Activated naive CD4-positive, alpha-beta T cell treated with anti-CD3 and anti-CD28 coated beads, Interleukin-2, amount 50 U/mL, for 16 hours (primary cell): ENCODE data around the gene ZNF385B.
A peak's percentile ranks its signal among the peaks of the same experiment; 100 is the strongest.

Experiments
- DNase-seq: peaks from one replicate; pipeline ENCODE4 v3.0.0-alpha.2; 2020

The ZNF385B gene

GRCh38 chr2:179429597-179429996 is 431.8 kb downstream of the ZNF385B start:
- DNase-seq: no peak

GRCh38 chr2:179429060-179429471 is 432.3 kb downstream of the ZNF385B start:
- no peak for DNase-seq

- no peak for DNase-seq
These were observed 432.8 kb downstream of the ZNF385B start for GRCh38 chr2:179428649-179429048.

DNA sequence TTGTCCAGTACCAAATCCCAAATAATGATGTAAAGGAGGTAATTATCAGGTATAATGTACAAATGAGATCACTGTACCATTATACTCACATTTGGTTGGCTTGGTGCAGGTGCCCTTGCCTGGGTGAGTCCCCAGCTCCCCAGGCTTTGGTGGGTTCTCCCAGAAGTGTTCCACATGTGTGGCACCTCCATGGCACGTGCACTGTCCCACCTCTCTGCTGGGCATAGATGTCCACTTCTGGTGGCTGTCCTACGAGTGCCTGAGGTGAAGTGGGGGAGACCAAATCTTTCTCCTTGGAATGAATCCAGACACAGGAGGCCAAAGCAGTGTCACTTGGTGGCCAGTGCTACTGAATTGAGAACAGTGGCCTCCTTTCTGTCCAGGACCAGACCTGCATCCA is 434.3 kb downstream of the ZNF385B start:
- DNase-seq: no peak

DNA sequence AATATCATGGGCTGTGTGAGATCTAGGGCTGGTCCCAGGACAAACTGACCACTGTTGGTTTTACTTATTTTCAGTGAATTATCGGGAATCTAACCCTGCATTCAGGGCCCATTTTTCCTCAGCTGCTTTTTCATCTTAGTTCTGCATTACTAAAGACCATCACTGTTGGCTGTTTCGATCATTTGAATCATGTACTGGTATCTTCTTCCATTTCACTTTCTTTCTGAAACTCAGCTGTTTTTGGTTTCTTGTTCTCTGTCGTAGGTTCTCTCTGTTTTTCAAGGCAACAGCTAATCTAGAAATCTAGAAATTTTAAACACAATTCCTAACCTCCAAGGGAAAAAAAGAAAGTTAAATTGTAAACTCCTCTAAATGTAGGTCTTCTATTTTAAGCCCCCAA is 436.8 kb downstream of the ZNF385B start:
- DNase-seq: no peak

DNA sequence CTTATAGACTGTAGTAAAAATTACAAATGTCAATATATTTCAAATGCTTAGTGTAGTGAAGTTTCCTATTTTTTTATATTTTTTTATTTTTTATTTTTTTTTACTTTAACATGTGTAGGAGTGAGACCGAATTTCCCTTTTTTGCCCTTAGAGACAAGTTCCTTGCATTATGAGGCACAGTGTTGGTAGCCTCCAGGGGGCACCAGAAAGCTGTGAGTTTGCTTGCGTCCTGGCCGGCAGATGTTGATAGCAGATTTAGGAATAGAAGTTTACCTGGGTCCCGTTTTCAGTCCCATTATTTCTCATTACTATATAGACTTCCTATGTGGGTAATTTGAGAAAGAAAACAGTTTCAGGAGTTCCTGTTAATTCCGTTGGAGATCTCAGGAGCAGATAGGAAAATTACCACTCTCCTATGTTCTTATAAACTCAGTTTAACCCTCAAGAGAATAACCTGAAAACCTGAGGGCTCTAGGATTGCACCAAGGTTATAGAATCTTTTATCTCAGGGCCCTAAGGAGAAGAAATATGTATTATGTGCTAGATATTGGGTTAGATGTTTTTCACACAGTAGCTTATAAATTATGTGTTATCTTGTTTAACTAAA is 439.3 kb downstream of the ZNF385B start:
- DNase-seq: peak; percentile 46

- no peak for DNase-seq
These were observed 443.9 kb downstream of the ZNF385B start for GRCh38 chr2:179417436-179417949.

GRCh38 chr2:179412112-179412511 is 449.3 kb downstream of the ZNF385B start:
- no peak for DNase-seq

DNA sequence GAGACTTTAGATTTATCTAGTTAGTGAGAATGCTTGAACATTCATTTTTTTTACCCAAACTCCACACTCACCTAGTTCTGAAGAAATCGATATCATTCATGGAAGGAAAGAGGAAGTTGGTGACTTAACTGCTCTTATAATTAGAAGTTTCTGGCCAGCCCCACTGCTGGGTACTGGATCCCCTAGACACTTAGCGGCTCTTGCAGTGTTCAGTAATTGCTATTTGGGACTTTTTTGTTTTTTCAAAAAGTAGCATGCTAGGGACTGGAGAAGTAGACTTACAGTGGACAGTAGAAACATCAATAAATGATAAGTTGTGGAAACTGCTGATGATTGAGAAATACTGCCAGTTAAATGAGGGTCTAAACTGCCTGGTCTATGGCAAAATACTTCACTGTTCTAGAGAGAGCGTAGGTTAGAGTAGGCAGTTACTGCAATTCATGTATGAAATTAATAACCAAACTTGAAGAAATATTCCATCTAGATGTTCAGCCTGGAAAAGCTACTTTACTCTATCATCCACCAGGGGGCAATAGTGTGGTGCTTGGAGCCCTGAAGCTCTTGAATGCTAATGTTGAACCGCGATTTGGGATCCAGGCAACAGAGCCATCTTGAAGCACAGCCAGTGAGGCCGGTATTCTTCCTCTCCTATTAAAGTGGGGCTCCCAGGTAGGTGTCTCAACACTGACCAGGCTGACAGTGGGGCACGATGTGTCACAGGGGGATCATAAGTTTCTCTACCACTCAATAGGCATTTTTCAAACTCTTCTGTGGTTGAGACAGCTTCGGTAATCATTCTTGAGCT is 450.7 kb downstream of the ZNF385B start:
- DNase-seq: no peak

GRCh38 chr2:179403624-179404023 is 457.8 kb downstream of the ZNF385B start:
- no peak for DNase-seq

- DNase-seq: no peak
These were observed 467.9 kb downstream of the ZNF385B start for GRCh38 chr2:179393481-179393880.
